Mucosa of descending colon (tissue), 3 donors: ENCODE measurements around the gene RBMX. TPM values are rescaled to one million over a fixed set of nuclear protein-coding genes. Genes with fewer than 3 reads are reported as not detected.

ENCODE experiments used
- ATAC-seq: fragments of 200-7000 bp; cut with Tn5 transposase; one replicate; pipeline ENCODE4 v1.9.1; 2020; ENCODE audit warnings: mild to moderate bottlenecking, moderate library complexity
- DNase-seq, 3 donors: peaks; one replicate each; pipeline ENCODE4 v3.0.0-alpha.2; 2020
- H3K36me3 ChIP-seq: fragments of 200-600 bp; one replicate; pipeline ENCODE4 v1.8.0; 2021; ENCODE audit warnings: low read depth, mild to moderate bottlenecking
- H3K4me1 ChIP-seq: fragments of 200-600 bp; one replicate; pipeline ENCODE4 v1.8.0; 2021; ENCODE audit warnings: low read depth, mild to moderate bottlenecking
- H3K4me3 ChIP-seq: fragments of 200-600 bp; one replicate; pipeline ENCODE4 v1.8.0; 2021; ENCODE audit warnings: mild to moderate bottlenecking
- H3K9me3 ChIP-seq: fragments of 200-600 bp; one replicate; pipeline ENCODE4 v1.8.0; 2021; ENCODE audit warnings: mild to moderate bottlenecking
- CTCF ChIP-seq: fragments of 200-600 bp; IDR thresholded peaks from one replicate; pipeline ENCODE4 v1.8.0; 2022; ENCODE audit warnings: antibody characterized with exemption, mild to moderate bottlenecking
- intact Hi-C, 2 donors: fragments of 100-400 bp; cut with DNase I in 1 of 2; cut with micrococcal nuclease in 1 of 2; formaldehyde crosslinking; loops; one replicate each; pipeline versions ENCODE4 v1.11.0 to v1.11.1; 2022; cut with DNase I, micrococcal nuclease
- total RNA-seq, 3 donors: library from RNA; stranded (reverse); fragmentation: NEBNext Ultra II Directional in 2 of 3; extraction: Animal tissue kit (Norgen Biotek cat#: 25700) in 2 of 3; gene quantifications; one replicate each; pipeline versions ENCODE4 v1.2.1 to v1.2.4, GENCODE V29; 2021 to 2023
- donor health status: DM: no; HTN: no; CAD: no; lungs with moderate emphysema.
- donor health status: DM: no; HTN: no; CAD: no.
- donor health status: DM: no; HTN: yes; CAD: no.

Gene RBMX
- total RNA-seq, 3 donors from 2014 or later = 101 to 144 (median 122) TPM

GRCh38 chrX:136825771-136826170 is 54.8 kb downstream of the RBMX start:
- ATAC-seq (no peak), DNase-seq (no peak)
- TF ChIP-seq CTCF = no peak
- Histone ChIP-seq H3K4me3 (no peak overlapping the region), H3K4me1 (no peaks in the 10 kb centered on the region), H3K36me3 (no peaks in the 10 kb centered on the region), H3K9me3 (no peaks in the 10 kb centered on the region)
- intact Hi-C loops = no loop called here

Other genes starting within 250 kb of the RBMX start
- under 1 TPM; 0.22 to 0.43 (median 0.23) TPM for gene CD40LG, start 232.6 kb downstream of the RBMX start, total RNA-seq
- gene ARHGEF6, start 99.8 kb downstream of the RBMX start, total RNA-seq = 10 to 100 TPM in 1 of 3 donors, 1 to 10 TPM in 2; 2.8 to 17.2 (median 6.6) TPM
- not detected for gene GPR101, start 153.3 kb upstream of the RBMX start, total RNA-seq